K562 (cell line): ENCODE results near the gene NOL12.
"Not testable (repeated sequence)": the region's sequence is repeated elsewhere in the genome, so short reads cannot be mapped to it uniquely, and the experiment has no call there.

Experiments used
- FOXA1 ChIP-seq: fragments of 450-650 bp; IDR thresholded peaks from 2 replicates; pipeline ENCODE4 v1.6.1; 2016; ENCODE audit warnings: mild to moderate bottlenecking, borderline replicate concordance
- GTF2F1 ChIP-seq: IDR thresholded peaks from 2 replicates; pipeline ENCODE4 v1.6.1; 2011; ENCODE audit warnings: low read depth, low read length, improper control_type of control experiment
- MYC ChIP-seq, 2 experiments: fragments of 250-450 bp in 1 of 2; sonication (Bioruptor Pico) in 1 of 2; IDR thresholded peaks; 2 replicates each; pipeline versions ENCODE4 v1.5.1 to v1.6.1; 2012 to 2021; ENCODE audit warnings: low read depth in 2 of 2, borderline replicate concordance in 1 of 2, improper control_type of control experiment in 1 of 2, low read length in 1 of 2, mild to moderate bottlenecking in 1 of 2, moderate library complexity in 1 of 2
- NR2F6 ChIP-seq: fragments of 450-650 bp; formaldehyde crosslinking; IDR thresholded peaks from 2 replicates; pipeline ENCODE4 v1.4.0; 2020; ENCODE audit warnings: mild to moderate bottlenecking
- POLR2A ChIP-seq: fragments of 450-650 bp; conservative IDR thresholded peaks from 2 replicates; pipeline ENCODE4 v1.6.1; 2016
- SMARCA4 ChIP-seq: fragments of 450-650 bp; IDR thresholded peaks from 2 replicates; pipeline ENCODE4 v1.6.1; 2016
- ZNF384 ChIP-seq: IDR thresholded peaks from 2 replicates; pipeline ENCODE4 v1.6.1; 2012; ENCODE audit warnings: low read depth, low read length, improper control_type of control experiment
- TF ChIP-seq, protein P1 (sequence below): fragments of 250-450 bp; sonication (Bioruptor Pico); IDR thresholded peaks from 2 replicates; pipeline ENCODE4 v1.5.0; 2020; ENCODE audit warnings: mild to moderate bottlenecking, borderline replicate concordance
- TF ChIP-seq, protein P2 (sequence below): fragments of 450-650 bp; formaldehyde crosslinking; IDR thresholded peaks from 2 replicates; pipeline ENCODE4 v1.4.0; 2022; ENCODE audit warnings: missing genetic modification characterization

DNA sequence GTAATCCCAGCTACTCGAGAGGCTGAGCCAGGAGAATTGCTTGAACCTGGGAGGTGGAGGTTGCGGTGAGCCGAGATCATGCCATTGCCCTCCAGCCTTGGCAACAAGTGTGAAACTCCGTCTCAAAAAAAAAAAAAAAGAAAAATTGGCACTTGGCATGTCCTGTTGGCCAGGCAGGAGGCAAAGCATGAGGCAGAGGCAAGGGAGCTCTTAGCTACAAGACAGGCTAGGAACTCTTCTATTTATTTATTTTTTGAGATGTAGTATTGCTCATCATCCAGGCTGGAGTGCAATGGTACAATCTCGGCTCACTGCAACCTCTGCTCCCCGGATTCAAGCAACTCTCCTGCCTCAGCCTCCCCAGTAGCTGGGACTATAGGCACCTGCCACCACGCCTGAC is 8.0 kb downstream of the NOL12 start:
- TF ChIP-seq MYC (IDR thresholded peaks at IDR 0.05; ENCODE audit: low read depth, low read length); MYC (CRISPR knock-in tag; IDR thresholded peaks at IDR 0.05; ENCODE audit: borderline replicate concordance, low read depth); SMARCA4; FOXA1; ZNF384; POLR2A; NR2F6 (CRISPR knock-in tag); GTF2F1: not testable (repeated sequence)
- TF ChIP-seq, protein P1, sequence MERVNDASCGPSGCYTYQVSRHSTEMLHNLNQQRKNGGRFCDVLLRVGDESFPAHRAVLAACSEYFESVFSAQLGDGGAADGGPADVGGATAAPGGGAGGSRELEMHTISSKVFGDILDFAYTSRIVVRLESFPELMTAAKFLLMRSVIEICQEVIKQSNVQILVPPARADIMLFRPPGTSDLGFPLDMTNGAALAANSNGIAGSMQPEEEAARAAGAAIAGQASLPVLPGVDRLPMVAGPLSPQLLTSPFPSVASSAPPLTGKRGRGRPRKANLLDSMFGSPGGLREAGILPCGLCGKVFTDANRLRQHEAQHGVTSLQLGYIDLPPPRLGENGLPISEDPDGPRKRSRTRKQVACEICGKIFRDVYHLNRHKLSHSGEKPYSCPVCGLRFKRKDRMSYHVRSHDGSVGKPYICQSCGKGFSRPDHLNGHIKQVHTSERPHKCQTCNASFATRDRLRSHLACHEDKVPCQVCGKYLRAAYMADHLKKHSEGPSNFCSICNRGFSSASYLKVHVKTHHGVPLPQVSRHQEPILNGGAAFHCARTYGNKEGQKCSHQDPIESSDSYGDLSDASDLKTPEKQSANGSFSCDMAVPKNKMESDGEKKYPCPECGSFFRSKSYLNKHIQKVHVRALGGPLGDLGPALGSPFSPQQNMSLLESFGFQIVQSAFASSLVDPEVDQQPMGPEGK (CRISPR knock-in tag): not testable (repeated sequence)
- TF ChIP-seq, protein P2, sequence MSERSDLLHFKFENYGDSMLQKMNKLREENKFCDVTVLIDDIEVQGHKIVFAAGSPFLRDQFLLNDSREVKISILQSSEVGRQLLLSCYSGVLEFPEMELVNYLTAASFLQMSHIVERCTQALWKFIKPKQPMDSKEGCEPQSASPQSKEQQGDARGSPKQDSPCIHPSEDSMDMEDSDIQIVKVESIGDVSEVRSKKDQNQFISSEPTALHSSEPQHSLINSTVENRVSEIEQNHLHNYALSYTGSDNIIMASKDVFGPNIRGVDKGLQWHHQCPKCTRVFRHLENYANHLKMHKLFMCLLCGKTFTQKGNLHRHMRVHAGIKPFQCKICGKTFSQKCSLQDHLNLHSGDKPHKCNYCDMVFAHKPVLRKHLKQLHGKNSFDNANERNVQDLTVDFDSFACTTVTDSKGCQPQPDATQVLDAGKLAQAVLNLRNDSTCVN (CRISPR knock-in tag): not testable (repeated sequence)
